Cardiac muscle cell (in vitro differentiated cells and primary cell): ENCODE results near the gene LAIR1. TPM values are rescaled to one million over a fixed set of nuclear protein-coding genes. Genes with fewer than 3 reads are reported as not detected.

ENCODE experiments used
- DNase-seq, 2 donors: peaks; one replicate each; pipeline versions ENCODE4 v3.0.0 to v3.0.0-alpha.2; 2010 to 2017; ENCODE audit warnings: low read depth in 1 of 2, low spot score in 1 of 2
- H3K27ac ChIP-seq: fragments of 200-600 bp; sonication (generic); 2 replicates; pipeline ENCODE4 v1.5.1; 2016
- H3K27me3 ChIP-seq: fragments of 200-600 bp; sonication (generic); 2 replicates; pipeline ENCODE4 v1.6.0; 2016; ENCODE audit warnings: control low read depth
- H3K36me3 ChIP-seq: fragments of 200-600 bp; sonication (generic); 2 replicates; pipeline ENCODE4 v1.5.1; 2016; ENCODE audit warnings: control low read depth
- H3K4me1 ChIP-seq: fragments of 200-600 bp; sonication (generic); 2 replicates; pipeline ENCODE4 v1.8.1; 2017; ENCODE audit warnings: low read depth, mild to moderate bottlenecking, mixed run types
- H3K4me3 ChIP-seq: fragments of 200-600 bp; sonication (generic); 2 replicates; pipeline ENCODE4 v1.5.1; 2016; ENCODE audit warnings: mild to moderate bottlenecking
- H3K9me3 ChIP-seq: fragments of 200-600 bp; sonication (generic); 2 replicates; pipeline ENCODE4 v1.5.1; 2017; ENCODE audit warnings: low read depth, mild to moderate bottlenecking, control low read depth
- polyA plus RNA-seq: library from polyadenylated mRNA; unstranded; fragments of >200 nt; fragmentation: Nextera tagmentation; extraction: Ambion mirVana; gene quantifications from 2 replicates; pipeline ENCODE4 v1.2.1, GENCODE V29; 2016
- total RNA-seq: library from RNA; depleted of rRNA; stranded (reverse); fragments of >200 nt; gene quantifications from 2 replicates; pipeline ENCODE4 v1.2.3, GENCODE V29; 2016
- TF ChIP-seq, protein P1 (sequence below): IDR thresholded peaks from 2 replicates; pipeline ENCODE4 v1.5.1; 2012; ENCODE audit warnings: low read depth, mild to moderate bottlenecking, low read length

LAIR1 gene
- total and polyA plus RNA-seq, 2 experiments from 2014 or later, result not detected

DNA sequence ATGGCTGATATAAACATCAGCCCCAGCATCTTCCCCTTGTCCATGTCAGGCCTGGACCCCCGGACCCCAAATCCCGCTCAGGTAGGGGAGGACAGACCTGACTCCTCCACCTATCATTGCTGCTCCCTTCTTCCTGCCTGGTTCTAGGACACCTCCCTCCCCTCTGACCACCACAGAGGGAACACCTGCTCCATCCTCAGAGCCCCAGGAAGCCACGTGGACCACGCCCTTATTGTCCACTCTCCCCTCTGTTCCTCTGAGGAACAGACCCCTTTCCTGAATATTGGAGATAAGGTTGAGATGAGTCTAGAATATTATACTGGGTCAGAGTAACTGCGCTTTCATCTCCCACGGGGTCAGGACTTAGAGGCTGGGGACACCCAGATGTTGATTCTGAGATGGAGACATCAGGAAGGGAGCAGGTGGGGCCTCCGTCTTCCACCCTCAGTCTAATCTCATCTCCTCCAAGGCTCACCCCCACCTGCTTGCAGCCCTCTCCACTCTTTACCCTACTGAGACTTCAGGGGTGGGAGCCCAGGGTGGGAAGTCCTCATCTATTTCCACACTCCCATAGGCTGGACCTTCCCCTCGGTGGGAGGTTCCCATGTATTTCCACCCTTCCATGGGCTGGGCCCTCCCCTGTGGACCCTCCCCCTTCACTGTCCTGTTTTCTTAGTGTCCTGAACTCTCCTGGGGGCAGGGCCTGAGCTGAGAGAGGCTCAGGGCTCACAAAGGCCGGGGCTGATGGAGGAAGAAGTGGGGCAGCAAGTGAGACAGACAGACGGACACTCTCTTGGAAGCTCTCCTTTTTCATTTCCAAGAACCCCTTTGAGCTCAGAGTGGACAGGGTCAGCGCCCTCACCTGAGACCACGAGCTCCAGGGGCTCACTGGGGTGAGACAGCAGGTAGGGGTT lies 28.5 kb downstream of the LAIR1 start:
- H3K27me3 ChIP-seq, result no peaks in the 10 kb centered on the region
- H3K27ac ChIP-seq, result no peak overlapping the region
- H3K9me3 ChIP-seq, result no peaks in the 10 kb centered on the region
- DNase-seq, result no peak
- H3K36me3 ChIP-seq, result no peaks in the 10 kb centered on the region
- TF ChIP-seq, protein P1, sequence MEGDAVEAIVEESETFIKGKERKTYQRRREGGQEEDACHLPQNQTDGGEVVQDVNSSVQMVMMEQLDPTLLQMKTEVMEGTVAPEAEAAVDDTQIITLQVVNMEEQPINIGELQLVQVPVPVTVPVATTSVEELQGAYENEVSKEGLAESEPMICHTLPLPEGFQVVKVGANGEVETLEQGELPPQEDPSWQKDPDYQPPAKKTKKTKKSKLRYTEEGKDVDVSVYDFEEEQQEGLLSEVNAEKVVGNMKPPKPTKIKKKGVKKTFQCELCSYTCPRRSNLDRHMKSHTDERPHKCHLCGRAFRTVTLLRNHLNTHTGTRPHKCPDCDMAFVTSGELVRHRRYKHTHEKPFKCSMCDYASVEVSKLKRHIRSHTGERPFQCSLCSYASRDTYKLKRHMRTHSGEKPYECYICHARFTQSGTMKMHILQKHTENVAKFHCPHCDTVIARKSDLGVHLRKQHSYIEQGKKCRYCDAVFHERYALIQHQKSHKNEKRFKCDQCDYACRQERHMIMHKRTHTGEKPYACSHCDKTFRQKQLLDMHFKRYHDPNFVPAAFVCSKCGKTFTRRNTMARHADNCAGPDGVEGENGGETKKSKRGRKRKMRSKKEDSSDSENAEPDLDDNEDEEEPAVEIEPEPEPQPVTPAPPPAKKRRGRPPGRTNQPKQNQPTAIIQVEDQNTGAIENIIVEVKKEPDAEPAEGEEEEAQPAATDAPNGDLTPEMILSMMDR, result no peak
- H3K4me1 ChIP-seq, result no peaks in the 10 kb centered on the region
- no peak overlapping the region for H3K4me3 ChIP-seq

DNA sequence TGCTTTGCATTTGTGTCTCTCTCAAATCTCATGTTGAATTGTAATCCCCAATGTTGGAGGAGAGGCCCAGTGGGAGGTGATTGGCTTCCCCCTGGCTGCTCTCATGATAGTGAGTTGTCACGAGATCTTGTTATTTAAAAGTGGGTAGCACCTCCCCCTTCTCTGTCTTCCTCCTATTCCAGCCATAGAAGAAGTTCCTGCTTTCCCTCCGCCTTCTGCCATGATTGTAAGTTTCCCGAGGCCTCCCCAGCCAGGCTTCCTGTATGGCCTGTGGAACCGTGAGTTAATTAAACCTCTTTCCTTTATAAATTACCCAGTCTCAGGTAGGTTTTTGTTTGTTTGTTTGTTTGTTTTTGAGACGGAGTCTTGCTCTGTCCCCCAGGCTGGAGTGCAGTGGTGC lies 29.6 kb downstream of the LAIR1 start:
- Histone ChIP-seq H3K4me3 (no peak overlapping the region), H3K9me3 (no peaks in the 10 kb centered on the region), H3K36me3 (no peaks in the 10 kb centered on the region), H3K27me3 (no peaks in the 10 kb centered on the region), H3K4me1 (no peaks in the 10 kb centered on the region), H3K27ac (no peak overlapping the region)
- TF ChIP-seq, protein P1, result no peak
- DNase-seq, result no peak

GRCh38 chr19:54333586-54334298 lies 31.0 kb downstream of the LAIR1 start:
- DNase-seq, result no peak
- H3K4me3 ChIP-seq, result no peak overlapping the region
- TF ChIP-seq, protein P1, result no peak
- no peaks in the 10 kb centered on the region for H3K9me3 ChIP-seq
- no peak overlapping the region for H3K27ac ChIP-seq
- no peaks in the 10 kb centered on the region for H3K27me3 ChIP-seq
- no peaks in the 10 kb centered on the region for H3K4me1 ChIP-seq
- H3K36me3 ChIP-seq, result no peaks in the 10 kb centered on the region

DNA sequence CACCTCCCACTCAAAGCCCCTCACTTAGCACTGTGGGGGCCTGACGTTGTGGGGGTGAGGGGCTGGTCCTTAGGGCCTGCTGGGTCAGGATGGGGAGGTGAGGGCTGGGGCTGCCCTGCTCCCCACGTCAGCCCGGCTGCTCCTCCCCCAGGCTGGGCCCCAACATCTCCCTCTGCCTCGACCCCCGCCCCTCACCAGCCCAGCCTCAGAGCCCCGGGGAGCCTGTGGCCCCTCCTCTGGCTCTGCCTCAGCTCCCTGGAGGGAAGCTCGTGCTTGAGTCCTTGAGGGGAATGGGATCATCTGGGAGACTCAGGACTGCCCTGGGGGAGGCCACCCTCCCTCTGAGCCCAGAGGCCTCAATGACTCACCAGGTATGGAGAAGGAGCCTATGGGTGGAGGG lies 32.6 kb downstream of the LAIR1 start:
- DNase-seq, result no peak
- Histone ChIP-seq H3K4me3 (no peak overlapping the region), H3K27me3 (no peaks in the 10 kb centered on the region), H3K27ac (no peak overlapping the region), H3K9me3 (no peaks in the 10 kb centered on the region), H3K4me1 (no peaks in the 10 kb centered on the region), H3K36me3 (no peaks in the 10 kb centered on the region)
- TF ChIP-seq, protein P1, result no peak

- H3K36me3 ChIP-seq, result no peaks in the 10 kb centered on the region
- TF ChIP-seq, protein P1, result no peak
- no peaks in the 10 kb centered on the region for H3K27me3 ChIP-seq
- no peaks in the 10 kb centered on the region for H3K4me1 ChIP-seq
- no peak overlapping the region for H3K27ac ChIP-seq
- no peaks in the 10 kb centered on the region for H3K9me3 ChIP-seq
- H3K4me3 ChIP-seq, result no peak overlapping the region
- DNase-seq, result no peak
Observed at GRCh38 chr19:54331626-54332025, 33.1 kb downstream of the LAIR1 start.
